Lower leg skin (tissue), 3 donors: ENCODE measurements around the gene REEP3.
"Not testable (repeated sequence)": the region's sequence is repeated elsewhere in the genome, so short reads cannot be mapped to it uniquely, and the experiment has no call there.

Experiments used
- CTCF ChIP-seq, 3 donors: fragments of 450-650 bp; IDR thresholded peaks; one replicate each; pipeline ENCODE4 v1.5.1; 2016; ENCODE audit warnings: antibody characterized with exemption in 3 of 3, mild to moderate bottlenecking in 3 of 3, moderate library complexity in 2 of 3
- POLR2A ChIP-seq, 2 donors: fragments of 450-650 bp; IDR thresholded peaks; one replicate each; pipeline ENCODE4 v1.6.1; 2016 to 2017; ENCODE audit warnings: antibody characterized with exemption in 2 of 2, mild to moderate bottlenecking in 1 of 2, moderate library complexity in 1 of 2

DNA sequence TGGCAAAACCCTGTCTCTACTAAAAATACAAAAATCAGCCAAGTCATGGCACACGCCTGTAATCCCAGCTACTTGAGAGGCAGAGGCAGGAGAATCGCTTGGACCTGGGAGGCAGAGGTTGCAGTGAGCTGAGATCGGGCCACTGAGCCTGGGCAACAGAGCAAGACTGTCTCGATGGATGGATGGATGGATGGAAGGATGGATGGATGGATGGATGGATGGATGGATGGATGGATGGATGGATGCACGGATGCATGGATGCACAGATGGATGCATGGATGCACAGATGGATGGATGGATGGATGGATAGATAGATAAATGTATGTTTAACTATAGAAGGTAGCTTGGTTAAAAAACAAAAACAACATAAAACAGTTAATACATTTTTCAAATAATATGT lies 20.6 kb upstream of the REEP3 start:
- not testable (repeated sequence) for TF ChIP-seq CTCF, POLR2A (IDR thresholded peaks at IDR 0.05)
